Suprapubic skin (tissue), 4 donors: ENCODE measurements around the gene APRT. TPM values are rescaled to one million over a fixed set of nuclear protein-coding genes. Genes with fewer than 3 reads are reported as not detected.

Source experiments
- DNase-seq, 2 donors: peaks; one replicate each; pipeline ENCODE4 v3.0.0-alpha.2; 2019; ENCODE audit warnings: low spot score in 2 of 2
- H3K27ac ChIP-seq: fragments of 200-600 bp; sonication (generic); one replicate; pipeline ENCODE4 v1.5.1; 2019
- H3K27me3 ChIP-seq: fragments of 200-600 bp; sonication (generic); one replicate; pipeline ENCODE4 v1.5.1; 2019
- H3K36me3 ChIP-seq: fragments of 200-600 bp; sonication (generic); one replicate; pipeline ENCODE4 v1.5.1; 2019
- H3K4me1 ChIP-seq: fragments of 200-600 bp; sonication (generic); one replicate; pipeline ENCODE4 v1.5.1; 2019
- H3K4me3 ChIP-seq: fragments of 200-600 bp; sonication (generic); one replicate; pipeline ENCODE4 v1.5.1; 2019; ENCODE audit warnings: mild to moderate bottlenecking
- H3K9me3 ChIP-seq: fragments of 200-600 bp; sonication (generic); one replicate; pipeline ENCODE4 v1.5.1; 2019
- EP300 ChIP-seq: sonication (generic); formaldehyde crosslinking; IDR thresholded peaks from one replicate; pipeline ENCODE4 v1.6.1; 2017; ENCODE audit warnings: antibody characterized with exemption
- POLR2A ChIP-seq, 2 donors: fragments of 450-650 bp; IDR thresholded peaks; one replicate each; pipeline ENCODE4 v1.6.1; 2017; ENCODE audit warnings: antibody characterized with exemption in 2 of 2, mild to moderate bottlenecking in 2 of 2, moderate library complexity in 2 of 2
- POLR2AphosphoS5 ChIP-seq, 3 donors: sonication (generic); formaldehyde crosslinking; IDR thresholded peaks; one replicate each; pipeline ENCODE4 v1.6.1; 2017; ENCODE audit warnings: antibody characterized with exemption in 3 of 3
- WGBS: methylation state at CpG from one replicate; pipeline ENCODE4 v1.1.5; 2018; 5-methylcytosine and 5-hydroxymethylcytosine counted together
- total RNA-seq, 4 donors: library from RNA; depleted of rRNA; stranded (reverse); fragments of >200 nt; gene quantifications; one replicate each; pipeline ENCODE4 v1.1.0, GENCODE V29; 2016
- TF ChIP-seq, protein P1 (sequence below), 2 donors: fragments of 200-600 bp in 1 of 2; fragments of 450-650 bp in 1 of 2; sonication (generic) in 1 of 2; IDR thresholded peaks; one replicate each; pipeline ENCODE4 v1.5.1; 2016 to 2019; ENCODE audit warnings: antibody characterized with exemption in 2 of 2, mild to moderate bottlenecking in 1 of 2, moderate library complexity in 1 of 2

The APRT gene
- total RNA-seq, 4 donors from 2014 or later: 122 to 382 (median 250) TPM

DNA sequence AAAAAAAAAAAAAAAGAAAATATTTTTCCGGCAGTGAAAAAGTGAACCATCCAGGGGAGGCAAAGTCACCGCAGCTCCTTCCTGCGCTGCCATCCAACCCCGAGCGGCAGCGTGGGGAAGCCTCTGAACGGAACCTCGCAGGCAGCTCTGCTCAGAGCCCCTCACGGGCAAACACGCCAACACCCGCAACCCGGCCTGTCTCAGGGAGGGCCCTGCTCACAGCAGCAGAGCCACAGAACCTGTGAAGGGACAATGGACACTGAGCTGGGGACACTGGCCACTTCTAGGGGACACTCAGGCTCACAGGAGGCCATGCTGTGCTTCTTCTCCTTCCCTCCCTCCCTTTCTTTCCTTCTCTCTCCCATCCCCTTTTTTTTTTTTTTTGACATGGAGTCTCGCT, 21.4 kb upstream of the APRT start:
- no peaks in the 10 kb centered on the region for H3K4me1 ChIP-seq
- 93% methylated on average over 13 of the region's 13 CpGs for WGBS
- DNase-seq: no peak
- TF ChIP-seq POLR2AphosphoS5 (IDR thresholded peaks at IDR 0.05) (no peak), EP300 (no peak)
- no peaks in the 10 kb centered on the region for H3K27me3 ChIP-seq
- no peak overlapping the region for H3K4me3 ChIP-seq
- H3K27ac ChIP-seq: no peak overlapping the region
- H3K9me3 ChIP-seq: no peaks in the 10 kb centered on the region
- H3K36me3 ChIP-seq: peaks cover 26% of the 10 kb centered on the region

DNA sequence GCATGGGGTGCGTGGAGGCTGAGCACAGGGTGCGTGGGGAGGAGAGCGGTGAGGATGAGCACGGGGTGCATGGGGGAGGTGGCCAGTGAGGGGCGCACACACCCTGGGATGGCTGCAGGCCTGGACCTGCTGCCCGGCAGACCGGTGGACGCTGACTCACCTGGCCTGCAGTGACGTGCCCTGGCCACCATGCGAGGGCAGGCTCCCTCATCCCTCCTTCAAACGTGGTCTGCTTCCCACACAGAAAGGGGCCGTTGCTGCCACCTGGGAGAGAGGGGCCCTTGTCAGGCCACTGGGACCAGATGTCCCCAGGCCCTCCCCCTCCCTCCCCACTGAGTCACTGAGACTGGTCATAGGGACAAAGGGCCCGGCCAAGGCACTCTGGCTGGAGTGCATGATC, 20.1 kb upstream of the APRT start:
- no peak for DNase-seq
- peaks cover 30% of the 10 kb centered on the region for H3K36me3 ChIP-seq
- no peak overlapping the region for H3K4me3 ChIP-seq
- TF ChIP-seq POLR2AphosphoS5 (IDR thresholded peaks at IDR 0.05): no peak
- TF ChIP-seq EP300: no peak
- no peak for TF ChIP-seq POLR2A (IDR thresholded peaks at IDR 0.05)
- TF ChIP-seq, protein P1, sequence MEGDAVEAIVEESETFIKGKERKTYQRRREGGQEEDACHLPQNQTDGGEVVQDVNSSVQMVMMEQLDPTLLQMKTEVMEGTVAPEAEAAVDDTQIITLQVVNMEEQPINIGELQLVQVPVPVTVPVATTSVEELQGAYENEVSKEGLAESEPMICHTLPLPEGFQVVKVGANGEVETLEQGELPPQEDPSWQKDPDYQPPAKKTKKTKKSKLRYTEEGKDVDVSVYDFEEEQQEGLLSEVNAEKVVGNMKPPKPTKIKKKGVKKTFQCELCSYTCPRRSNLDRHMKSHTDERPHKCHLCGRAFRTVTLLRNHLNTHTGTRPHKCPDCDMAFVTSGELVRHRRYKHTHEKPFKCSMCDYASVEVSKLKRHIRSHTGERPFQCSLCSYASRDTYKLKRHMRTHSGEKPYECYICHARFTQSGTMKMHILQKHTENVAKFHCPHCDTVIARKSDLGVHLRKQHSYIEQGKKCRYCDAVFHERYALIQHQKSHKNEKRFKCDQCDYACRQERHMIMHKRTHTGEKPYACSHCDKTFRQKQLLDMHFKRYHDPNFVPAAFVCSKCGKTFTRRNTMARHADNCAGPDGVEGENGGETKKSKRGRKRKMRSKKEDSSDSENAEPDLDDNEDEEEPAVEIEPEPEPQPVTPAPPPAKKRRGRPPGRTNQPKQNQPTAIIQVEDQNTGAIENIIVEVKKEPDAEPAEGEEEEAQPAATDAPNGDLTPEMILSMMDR (IDR thresholded peaks at IDR 0.05): no peak
- H3K27ac ChIP-seq: no peak overlapping the region
- H3K9me3 ChIP-seq: no peaks in the 10 kb centered on the region
- no peaks in the 10 kb centered on the region for H3K27me3 ChIP-seq
- WGBS: 80% methylated on average over 9 of the region's 13 CpGs
- H3K4me1 ChIP-seq: peaks cover under 1% of the 10 kb centered on the region

DNA sequence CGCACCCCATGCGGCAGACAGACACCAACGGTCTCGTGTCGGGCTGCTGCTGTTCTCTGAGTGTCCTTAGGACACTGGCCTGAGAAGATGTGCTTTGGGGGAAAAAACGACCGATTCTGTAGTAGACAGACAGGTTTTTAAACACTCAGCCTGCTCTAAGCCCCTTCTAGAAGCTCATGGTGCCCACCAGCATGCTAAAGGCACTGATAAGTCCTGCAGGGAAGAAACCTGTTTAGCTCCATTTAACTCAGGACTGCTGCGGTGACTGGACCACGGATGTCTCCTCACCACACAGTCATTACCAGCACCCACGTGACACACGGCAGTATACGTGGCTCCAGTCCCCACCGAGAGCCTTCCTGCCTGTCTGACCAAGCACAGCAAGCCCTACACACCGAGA, 19.1 kb upstream of the APRT start:
- Histone ChIP-seq H3K27ac (no peak overlapping the region), H3K36me3 (peaks cover 38% of the 10 kb centered on the region), H3K9me3 (no peaks in the 10 kb centered on the region), H3K27me3 (no peaks in the 10 kb centered on the region), H3K4me3 (no peak overlapping the region), H3K4me1 (peaks cover 9% of the 10 kb centered on the region)
- TF ChIP-seq POLR2AphosphoS5 (IDR thresholded peaks at IDR 0.05): no peak
- TF ChIP-seq, protein P1 (IDR thresholded peaks at IDR 0.05): no peak
- no peak for TF ChIP-seq EP300
- no peak for TF ChIP-seq POLR2A (IDR thresholded peaks at IDR 0.05)
- DNase-seq: no peak
- WGBS: 98% methylated on average over 7 of the region's 14 CpGs

DNA sequence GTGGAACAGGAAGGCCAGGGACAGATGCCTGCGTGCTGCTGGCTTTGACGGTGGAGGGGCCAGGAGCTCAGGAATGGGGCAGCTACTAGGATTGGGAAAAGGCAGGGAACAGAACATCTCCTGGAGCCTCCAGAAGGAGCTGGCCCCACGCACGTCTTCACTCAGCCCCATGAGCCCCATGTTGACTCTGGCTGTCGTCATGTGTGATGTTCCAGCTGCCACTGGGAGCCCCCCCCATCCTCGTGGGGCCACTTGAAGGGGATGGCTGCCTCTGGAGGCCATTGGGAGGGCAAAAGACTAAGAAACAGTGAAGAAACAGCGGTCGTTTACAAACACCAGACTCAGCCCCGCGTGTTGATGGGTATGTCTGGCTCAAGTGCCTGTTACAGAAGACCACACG, 18.5 kb upstream of the APRT start:
- Histone ChIP-seq H3K9me3 (no peaks in the 10 kb centered on the region), H3K4me1 (peaks cover 13% of the 10 kb centered on the region), H3K27me3 (no peaks in the 10 kb centered on the region), H3K4me3 (no peak overlapping the region), H3K36me3 (peaks cover 33% of the 10 kb centered on the region), H3K27ac (no peak overlapping the region)
- TF ChIP-seq EP300: no peak
- no peak for TF ChIP-seq POLR2A (IDR thresholded peaks at IDR 0.05)
- TF ChIP-seq POLR2AphosphoS5 (IDR thresholded peaks at IDR 0.05): no peak
- TF ChIP-seq, protein P1 (IDR thresholded peaks at IDR 0.05): no peak
- no peak for DNase-seq
- 92% methylated on average over 11 of the region's 11 CpGs for WGBS

DNA sequence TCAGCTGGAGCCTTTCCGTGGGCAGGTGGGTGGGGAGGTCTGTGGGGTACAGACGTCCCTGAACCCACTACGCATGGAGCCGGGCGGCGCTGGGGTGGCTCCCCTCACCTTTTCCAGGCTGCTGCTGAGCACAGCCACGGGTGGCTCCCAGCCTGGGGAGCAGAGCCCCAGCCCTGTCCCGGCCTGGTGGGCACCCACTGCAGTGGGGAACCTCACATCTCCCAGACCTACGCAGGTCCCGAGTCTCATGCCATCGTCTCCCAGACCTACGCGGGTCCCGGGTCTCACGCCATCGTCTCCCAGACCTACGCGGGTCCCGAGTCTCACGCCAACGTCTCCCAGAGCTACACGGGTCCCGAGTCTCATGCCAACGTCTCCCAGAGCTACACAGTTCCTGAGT, 17.0 kb upstream of the APRT start:
- TF ChIP-seq, protein P1 (IDR thresholded peaks at IDR 0.05): no peak
- no peak for TF ChIP-seq EP300
- no peak for TF ChIP-seq POLR2AphosphoS5 (IDR thresholded peaks at IDR 0.05)
- TF ChIP-seq POLR2A (IDR thresholded peaks at IDR 0.05): no peak
- H3K36me3 ChIP-seq: peaks cover 37% of the 10 kb centered on the region
- H3K27me3 ChIP-seq: no peaks in the 10 kb centered on the region
- H3K4me1 ChIP-seq: peaks cover 13% of the 10 kb centered on the region
- 82% methylated on average over 17 of the region's 24 CpGs for WGBS
- no peak overlapping the region for H3K27ac ChIP-seq
- DNase-seq: no peak
- H3K4me3 ChIP-seq: no peak overlapping the region
- H3K9me3 ChIP-seq: no peaks in the 10 kb centered on the region

DNA sequence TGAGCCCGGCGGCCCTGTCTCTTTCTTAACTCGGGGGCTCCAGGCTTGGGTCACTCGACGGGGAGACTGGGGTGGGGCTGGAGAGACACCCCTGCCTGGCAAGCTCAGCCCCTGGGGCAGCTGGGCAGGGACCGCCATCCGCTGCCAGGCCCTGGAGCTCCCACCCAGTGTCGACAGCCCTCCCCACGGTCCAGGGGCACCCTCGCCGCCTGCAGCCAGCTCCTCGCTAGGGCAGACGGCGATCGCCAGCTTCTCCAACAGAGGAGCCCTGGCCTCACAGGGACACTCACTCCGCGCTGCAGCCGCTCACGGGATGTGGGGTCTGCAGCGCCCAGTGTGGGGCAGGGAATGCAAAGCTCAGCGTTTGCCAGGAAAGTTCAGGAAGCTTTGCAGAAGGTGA, 16.0 kb upstream of the APRT start:
- DNase-seq: no peak
- TF ChIP-seq POLR2A (IDR thresholded peaks at IDR 0.05) (no peak), EP300 (no peak), POLR2AphosphoS5 (IDR thresholded peaks at IDR 0.05) (no peak)
- TF ChIP-seq, protein P1 (IDR thresholded peaks at IDR 0.05): no peak
- no peak overlapping the region for H3K4me3 ChIP-seq
- WGBS: 94% methylated on average over 17 of the region's 21 CpGs
- H3K27ac ChIP-seq: no peak overlapping the region
- no peaks in the 10 kb centered on the region for H3K9me3 ChIP-seq
- H3K27me3 ChIP-seq: no peaks in the 10 kb centered on the region
- H3K4me1 ChIP-seq: peaks cover 13% of the 10 kb centered on the region
- H3K36me3 ChIP-seq: peaks cover 44% of the 10 kb centered on the region
